Ovary (tissue), 9 donors: ENCODE measurements around the gene BCL7C. TPM values are rescaled to one million over a fixed set of nuclear protein-coding genes. Genes with fewer than 3 reads are reported as not detected.
A peak's percentile ranks its signal among the peaks of the same experiment; 100 is the strongest.
"Not testable (repeated sequence)": the region's sequence is repeated elsewhere in the genome, so short reads cannot be mapped to it uniquely, and the experiment has no call there.

Experiments
- DNase-seq, 5 donors: peaks; one replicate each; pipeline ENCODE4 v3.0.0-alpha.2; 2019 to 2020
- H3K27ac ChIP-seq, 2 donors: fragments of 200-600 bp; one replicate each; pipeline versions ENCODE4 v1.5.1 to v1.8.0; 2019 to 2022
- H3K27me3 ChIP-seq: fragments of 200-600 bp; one replicate; pipeline ENCODE4 v1.8.0; 2022
- H3K36me3 ChIP-seq: fragments of 200-600 bp; sonication (generic); one replicate; pipeline ENCODE4 v1.5.1; 2019
- H3K4me1 ChIP-seq: one replicate; pipeline ENCODE4 v1.8.1; 2013; ENCODE audit warnings: mild to moderate bottlenecking, moderate library complexity; ENCODE audit not compliant: insufficient read depth
- H3K4me3 ChIP-seq: fragments of 200-600 bp; sonication (generic); one replicate; pipeline ENCODE4 v1.5.1; 2017
- H3K9me3 ChIP-seq, 2 donors: fragments of 200-600 bp in 1 of 2; sonication (generic) in 1 of 2; one replicate each; pipeline versions ENCODE4 v1.5.1 to v1.8.1; 2013 to 2019; ENCODE audit warnings: mild to moderate bottlenecking in 1 of 2, moderate library complexity in 1 of 2
- CTCF ChIP-seq, 3 donors: fragments of 450-650 bp in 2 of 3; fragments of 200-600 bp in 1 of 3; IDR thresholded peaks; one replicate each; pipeline versions ENCODE4 v1.5.1 to v1.8.0; 2016 to 2022; ENCODE audit warnings: antibody characterized with exemption in 3 of 3, mild to moderate bottlenecking in 1 of 3
- EP300 ChIP-seq: sonication (generic); formaldehyde crosslinking; IDR thresholded peaks from one replicate; pipeline ENCODE4 v1.6.1; 2017; ENCODE audit warnings: antibody characterized with exemption
- POLR2A ChIP-seq: fragments of 450-650 bp; IDR thresholded peaks from one replicate; pipeline ENCODE4 v1.6.1; 2017; ENCODE audit warnings: antibody characterized with exemption, mild to moderate bottlenecking, moderate library complexity
- WGBS, 3 donors: extraction: QIAGEN DNeasy Blood & Tissue Kit in 1 of 3; methylation state at CpG; one replicate each; pipeline versions ENCODE4 v1.1.5 to v1.1.7; 2013 to 2017; 5-methylcytosine and 5-hydroxymethylcytosine counted together
- intact Hi-C, 4 donors: fragments of 100-400 bp; cut with DNase I; formaldehyde crosslinking; loops; one replicate each; pipeline versions ENCODE4 v1.11.0 to v1.15.1; 2022 to 2023
- polyA plus RNA-seq, 2 donors: library from polyadenylated mRNA; stranded (reverse); fragments of 200-250 nt in 1 of 2; fragments of 350-450 nt in 1 of 2; fragmentation: Illumina TruSeq in 1 of 2; extraction: RNeasy Lipid Tissue Mini Kit (QIAGEN cat#74804) in 1 of 2; gene quantifications; one replicate each; pipeline ENCODE4 v1.2.3, GENCODE V29; 2013 to 2014
- total RNA-seq, 7 donors: library from RNA; depleted of rRNA in 2 of 7; stranded (reverse); fragments of >200 nt in 2 of 7; fragmentation: NEBNext Ultra II Directional in 3 of 7; extraction: Animal tissue kit (Norgen Biotek cat#: 25700) in 3 of 7; gene quantifications; one replicate each; pipeline versions ENCODE4 v1.1.0 to v1.2.4, GENCODE V29; 2016 to 2023
- donor health status: DM: no; HTN: no; CAD: no; lungs with moderate emphysema.
- donor health status: DM: no; HTN: no; CAD: no.
- donor health status: Bipolar disorder and iron deficiency.
- donor health status: DM: yes; HTN: yes; CAD: no.
- donor health status: DM: no; HTN: no; CAD: no.
- donor health status: DM: yes; HTN: yes; CAD: no.

The BCL7C gene
- total and polyA plus RNA-seq, 9 donors: 13.3 to 54.8 (median 46.6) TPM

GRCh38 chr16:30892670-30893416, 1.0 kb downstream of the BCL7C start:
- peak overlapping the region; percentile 74 for H3K4me3 ChIP-seq
- peak overlapping the region; percentile 64 to 92 for H3K27ac ChIP-seq
- H3K4me1 ChIP-seq: peaks cover 15% of the 10 kb centered on the region
- intact Hi-C loops: loop anchor here in 1 of 4 donors (5.0 kb wide), 1 partner anchor 46 kb away; no protein-coding TSS in a partner anchor
- no peak for DNase-seq
- H3K27me3 ChIP-seq: no peaks in the 10 kb centered on the region
- TF ChIP-seq CTCF (IDR thresholded peaks at IDR 0.05) (no peak), EP300 (no peak), POLR2A (no peak)
- WGBS, 3 donors: 45 to 58% (median 52%) methylated on average over 20 of the region's 20 CpGs
- no peaks in the 10 kb centered on the region for H3K9me3 ChIP-seq
- H3K36me3 ChIP-seq: no peaks in the 10 kb centered on the region

DNA sequence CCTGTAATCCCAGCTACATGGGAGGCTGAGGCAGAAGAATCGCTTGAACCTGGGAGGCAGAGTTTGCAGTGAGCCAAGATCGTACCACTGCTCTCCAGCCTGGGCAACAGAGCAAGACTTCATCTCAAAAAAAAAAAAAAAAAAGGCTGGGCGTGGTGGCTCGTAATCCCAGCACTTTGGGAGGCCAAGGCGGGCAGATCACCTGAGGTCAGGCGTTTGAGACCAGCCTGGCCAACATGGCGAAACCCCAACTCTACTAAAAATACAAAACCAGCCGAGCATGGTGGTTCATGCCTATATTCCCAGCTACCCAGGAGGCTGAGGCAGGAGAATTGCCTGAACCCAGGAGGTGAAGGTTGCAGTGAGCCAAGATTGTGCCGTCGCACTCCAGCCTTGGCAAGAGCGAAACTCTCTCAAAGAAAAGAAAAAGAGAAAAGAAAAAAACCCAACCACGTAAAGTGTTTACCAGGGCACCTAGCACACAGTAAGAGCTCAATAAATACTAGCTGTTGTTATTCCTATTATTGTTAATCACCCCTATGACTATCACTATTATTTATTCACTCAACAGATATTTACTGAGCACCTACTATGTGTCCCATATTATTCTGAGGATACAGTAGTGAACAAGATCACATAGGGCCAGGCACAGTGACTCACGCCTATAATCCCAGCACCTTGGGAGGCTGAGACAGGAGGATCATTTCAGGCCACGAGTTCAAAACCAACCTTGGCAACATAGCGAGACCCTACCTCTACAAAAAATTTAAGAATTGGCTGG, 2.6 kb downstream of the BCL7C start:
- WGBS, 3 donors: 93 to 95% (median 93%) methylated on average over 15 of the region's 15 CpGs

DNA sequence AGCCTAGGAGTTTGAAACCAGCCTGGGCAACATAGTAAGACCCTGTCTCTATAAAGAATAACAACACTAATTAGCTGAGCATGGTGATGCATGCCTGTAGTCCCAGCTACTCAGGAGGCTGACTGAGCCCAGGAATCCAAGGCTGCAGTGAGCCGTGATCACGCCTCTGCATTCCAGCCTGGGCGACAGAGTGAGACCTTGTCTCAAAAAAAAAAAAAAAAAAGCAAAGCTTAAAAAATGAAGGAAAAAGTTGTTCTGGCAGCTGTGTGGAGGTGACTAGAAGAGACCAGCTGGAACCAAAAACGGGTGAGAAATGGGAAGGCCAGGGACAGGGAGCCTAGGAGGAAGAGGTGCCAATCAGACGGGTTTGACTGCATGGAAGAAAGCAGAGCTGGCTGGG, 4.2 kb downstream of the BCL7C start:
- DNase-seq: no peak
- no peaks in the 10 kb centered on the region for H3K27me3 ChIP-seq
- H3K9me3 ChIP-seq: no peaks in the 10 kb centered on the region
- no peaks in the 10 kb centered on the region for H3K36me3 ChIP-seq
- H3K4me3 ChIP-seq: no peak overlapping the region
- H3K4me1 ChIP-seq: peaks cover 12% of the 10 kb centered on the region
- WGBS, 3 donors: 69 to 73% (median 70%) methylated on average over 5 of the region's 5 CpGs
- H3K27ac ChIP-seq: no peak overlapping the region
- TF ChIP-seq CTCF (IDR thresholded peaks at IDR 0.05): no peak
- TF ChIP-seq EP300: no peak
- no peak for TF ChIP-seq POLR2A
- intact Hi-C loops: loop anchor here in 1 of 4 donors (5.0 kb wide), 1 partner anchor 42 kb away; no protein-coding TSS in a partner anchor

More for the DNA sequence above, 2.6 kb downstream of the BCL7C start:
- H3K27ac ChIP-seq, H3K27me3 ChIP-seq, H3K9me3 ChIP-seq, H3K36me3 ChIP-seq, DNase-seq, H3K4me3 ChIP-seq: not testable (repeated sequence)
- intact Hi-C loops: loop anchor here in 1 of 4 donors (5.0 kb wide), 1 partner anchor 44 kb away; no protein-coding TSS in a partner anchor
- peaks cover 15% of the 10 kb centered on the region for H3K4me1 ChIP-seq

DNA sequence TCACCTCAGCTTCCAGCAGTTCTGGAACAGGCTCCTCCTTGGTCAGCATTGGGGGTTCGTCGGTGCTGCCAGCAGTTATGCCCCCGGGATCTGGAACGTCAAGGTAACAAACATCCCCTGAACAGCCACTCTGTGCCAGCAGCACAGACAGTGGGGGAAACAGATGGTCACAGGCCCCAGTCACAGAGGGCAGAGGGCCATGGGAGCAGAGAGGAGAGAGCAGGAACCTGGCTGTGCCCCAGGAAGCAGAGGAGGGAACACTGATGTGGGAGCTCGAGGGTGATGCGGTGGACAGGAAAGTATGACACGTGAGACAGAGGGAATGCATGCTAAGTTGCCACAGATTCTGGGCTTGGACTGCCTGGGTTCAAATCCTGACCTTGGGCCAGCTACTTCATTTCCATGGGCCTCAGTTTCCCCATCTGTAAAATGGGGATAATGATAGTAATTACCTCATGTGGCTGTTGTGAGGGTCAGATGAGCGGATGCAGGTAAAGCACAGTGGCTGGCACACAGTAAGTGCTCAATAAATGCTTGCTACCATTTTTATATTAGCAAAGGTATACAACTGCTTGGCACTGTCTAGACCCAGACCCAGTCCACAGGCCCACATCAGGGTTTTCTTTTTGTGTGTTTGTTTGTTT, 4.9 kb downstream of the BCL7C start:
- no peaks in the 10 kb centered on the region for H3K27me3 ChIP-seq
- H3K4me1 ChIP-seq: peaks cover 11% of the 10 kb centered on the region
- intact Hi-C loops: no loop called here
- no peak overlapping the region for H3K27ac ChIP-seq
- TF ChIP-seq POLR2A (no peak), EP300 (no peak), CTCF (IDR thresholded peaks at IDR 0.05) (no peak)
- 71 to 81% (median 79%) methylated on average over 8 of the region's 8 CpGs for WGBS, 3 donors
- no peak overlapping the region for H3K4me3 ChIP-seq
- DNase-seq: peak in 1 of 5 donors; percentile 35
- no peaks in the 10 kb centered on the region for H3K36me3 ChIP-seq
- H3K9me3 ChIP-seq: no peaks in the 10 kb centered on the region
